ENCODE results near the gene NCOA4. TPM values are rescaled to one million over a fixed set of nuclear protein-coding genes. Genes with fewer than 3 reads are reported as not detected.

NCOA4 gene
- total RNA-seq, 6 experiments from 2014 or later, result 124 to 156 (median 144) TPM

DNA sequence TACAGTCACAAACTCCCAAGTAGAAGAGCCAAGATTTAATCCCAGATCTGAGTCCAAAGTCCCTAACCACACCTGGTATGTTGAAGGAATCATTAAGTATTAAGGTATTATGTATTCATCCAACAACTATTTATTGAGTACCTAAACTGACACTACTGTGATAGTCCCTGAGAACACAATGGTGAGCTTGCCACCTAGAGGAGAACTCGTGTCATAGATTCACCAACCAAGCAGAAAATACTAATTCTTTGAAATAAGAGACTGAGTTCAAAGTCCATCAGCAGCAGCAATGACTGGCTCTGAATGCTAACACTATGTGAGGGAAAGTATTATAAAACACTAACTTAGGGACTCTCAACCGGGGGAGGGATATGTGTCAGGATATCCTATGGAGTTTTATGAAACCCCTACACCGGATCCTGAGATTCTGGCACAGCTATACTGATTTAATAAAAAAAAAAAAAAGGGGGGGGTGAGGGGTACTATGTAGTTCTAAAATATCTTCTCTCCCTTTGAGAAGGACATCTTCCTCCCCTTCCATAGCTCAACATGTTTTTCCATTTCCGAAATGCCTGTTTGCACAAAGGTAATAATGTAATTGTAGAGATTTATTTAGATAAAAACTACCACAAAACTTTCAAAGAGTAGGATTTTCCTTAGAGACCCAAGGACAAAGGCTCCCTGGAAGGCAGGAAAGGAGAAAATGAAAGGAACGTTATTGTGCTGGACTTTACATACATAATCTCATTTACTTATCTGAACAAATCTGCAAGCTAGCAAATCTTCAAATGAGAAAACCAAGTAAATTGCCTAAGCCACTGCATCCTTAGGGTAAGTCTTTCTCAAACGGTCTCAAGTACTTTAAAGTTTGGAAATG, 1.6 kb downstream of the NCOA4 start:
- TF ChIP-seq CTCF (IDR thresholded peaks at IDR 0.05), result peak; percentile 81
- peak; percentile 73 for DNase-seq
- peak overlapping the region; percentile 95 for H3K4me3 Mint-ChIP-seq
- peaks cover 62% of the 10 kb centered on the region for H3K4me1 Mint-ChIP-seq (ENCODE audit: low read depth)
- no peaks in the 10 kb centered on the region for H3K27me3 Mint-ChIP-seq (ENCODE audit: insufficient read depth)
- H3K9me3 Mint-ChIP-seq, result no peaks in the 10 kb centered on the region
- H3K27ac Mint-ChIP-seq, result peak overlapping the region; percentile 95
- no peaks in the 10 kb centered on the region; the same call in 1 of the 2 replicates for H3K36me3 Mint-ChIP-seq (ENCODE audit: low read depth)

DNA sequence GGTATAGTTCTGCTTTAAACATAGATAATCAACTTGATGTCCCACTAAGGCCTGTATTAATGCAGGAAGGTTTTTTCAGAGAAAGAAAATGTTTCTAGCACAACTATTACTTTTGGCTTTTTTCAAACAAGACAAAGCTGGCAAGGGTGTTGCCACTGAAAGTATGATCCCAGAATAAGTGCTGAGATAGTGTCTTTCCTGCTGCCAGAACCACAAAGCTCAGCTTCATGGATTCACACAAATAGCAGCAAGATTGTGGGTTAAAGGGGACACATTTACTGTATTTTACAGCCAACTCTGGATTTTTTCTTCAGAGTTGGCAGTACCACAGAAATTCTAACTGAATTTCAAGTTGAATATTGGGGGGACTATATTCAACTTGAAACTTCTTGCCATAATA, 4.3 kb downstream of the NCOA4 start:
- no peak for TF ChIP-seq CTCF (IDR thresholded peaks at IDR 0.05)
- Mint-ChIP-seq H3K27ac (no peak overlapping the region), H3K36me3 (ENCODE audit: low read depth) (peaks cover 5% of the 10 kb centered on the region), H3K4me1 (ENCODE audit: low read depth) (peaks cover 76% of the 10 kb centered on the region), H3K27me3 (ENCODE audit: insufficient read depth) (no peaks in the 10 kb centered on the region), H3K9me3 (no peaks in the 10 kb centered on the region), H3K4me3 (no peak overlapping the region)
- DNase-seq, result no peak

GRCh38 chr10:46025406-46025805, 5.0 kb downstream of the NCOA4 start:
- H3K9me3 Mint-ChIP-seq, result no peaks in the 10 kb centered on the region
- no peak overlapping the region; the same call in 1 of the 2 replicates for H3K4me3 Mint-ChIP-seq
- H3K36me3 Mint-ChIP-seq (ENCODE audit: low read depth), result peaks cover 5% of the 10 kb centered on the region
- no peak for TF ChIP-seq CTCF (IDR thresholded peaks at IDR 0.05)
- peaks cover 78% of the 10 kb centered on the region for H3K4me1 Mint-ChIP-seq (ENCODE audit: low read depth)
- H3K27me3 Mint-ChIP-seq (ENCODE audit: insufficient read depth), result no peaks in the 10 kb centered on the region
- H3K27ac Mint-ChIP-seq, result peak overlapping the region; percentile 73
- no peak for DNase-seq

- TF ChIP-seq CTCF (IDR thresholded peaks at IDR 0.05), result no peak
- peak overlapping the region; percentile 94 for H3K27ac Mint-ChIP-seq
- peaks cover 80% of the 10 kb centered on the region for H3K4me1 Mint-ChIP-seq (ENCODE audit: low read depth)
- H3K9me3 Mint-ChIP-seq, result no peaks in the 10 kb centered on the region
- H3K27me3 Mint-ChIP-seq (ENCODE audit: insufficient read depth), result no peaks in the 10 kb centered on the region
- no peak overlapping the region; the same call in none of the 2 replicates for H3K4me3 Mint-ChIP-seq
- no peak for DNase-seq
- peaks cover 5% of the 10 kb centered on the region for H3K36me3 Mint-ChIP-seq (ENCODE audit: low read depth)
Observed at GRCh38 chr10:46024948-46025347, 5.5 kb downstream of the NCOA4 start.

DNA sequence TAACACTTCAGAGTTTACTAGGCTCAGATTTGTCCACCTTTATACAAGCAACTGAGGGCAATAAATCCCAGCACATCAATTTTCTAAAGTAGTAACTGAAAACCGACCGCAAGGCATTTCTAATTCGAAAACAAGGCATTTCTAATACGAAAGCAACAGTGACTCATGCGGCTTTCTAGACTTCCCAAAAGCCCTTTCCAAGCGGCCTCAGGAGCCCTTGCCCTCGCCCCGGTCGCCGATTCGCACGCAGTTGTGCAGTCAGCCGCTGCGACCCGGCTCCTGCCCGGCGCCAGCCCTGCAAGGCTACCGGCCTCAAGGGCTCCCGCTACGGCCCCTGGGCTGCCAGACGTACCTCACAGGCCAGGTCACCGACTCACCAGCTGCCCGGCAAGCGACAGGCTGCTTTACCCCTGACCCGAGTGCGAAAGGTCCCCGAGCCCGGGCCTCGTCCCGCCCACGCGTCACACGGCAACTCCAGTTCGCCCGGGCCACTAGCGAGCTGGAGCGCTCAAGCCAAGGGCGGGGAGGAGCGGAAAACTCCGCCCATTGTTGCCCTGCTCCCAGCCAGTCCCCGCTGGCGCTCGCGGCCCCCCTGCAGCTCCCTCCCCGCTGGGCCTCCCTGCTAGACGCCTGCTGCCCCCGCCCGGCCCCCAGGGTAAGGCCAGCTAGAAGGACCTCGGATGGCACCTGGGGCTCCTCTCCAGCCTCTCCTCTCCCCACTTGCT, 7.3 kb downstream of the NCOA4 start:
- H3K4me1 Mint-ChIP-seq (ENCODE audit: low read depth), result peaks cover 81% of the 10 kb centered on the region

More for the DNA sequence above, 7.3 kb downstream of the NCOA4 start:
- Mint-ChIP-seq H3K4me3 (peak overlapping the region; percentile 90), H3K36me3 (ENCODE audit: low read depth) (peaks cover 5% of the 10 kb centered on the region), H3K9me3 (no peaks in the 10 kb centered on the region), H3K27ac (peak overlapping the region; percentile 94), H3K27me3 (ENCODE audit: insufficient read depth) (no peaks in the 10 kb centered on the region)
- peak; percentile 90 for DNase-seq
- TF ChIP-seq CTCF (IDR thresholded peaks at IDR 0.05), result peak; percentile 54
